GM18508 (cell line): ENCODE results near the gene CASS4.
A peak's percentile ranks its signal among the peaks of the same experiment; 100 is the strongest.
"Not testable (repeated sequence)": the region's sequence is repeated elsewhere in the genome, so short reads cannot be mapped to it uniquely, and the experiment has no call there.

Experiments used
- ATAC-seq: cut with Tn5 transposase; IDR thresholded peaks from one replicate; pipeline ENCODE4 v1.9.1; 2021; ENCODE audit warnings: moderate number of reproducible peaks; ENCODE audit not compliant: insufficient read depth, unreplicated experiment

Gene CASS4, protein sequence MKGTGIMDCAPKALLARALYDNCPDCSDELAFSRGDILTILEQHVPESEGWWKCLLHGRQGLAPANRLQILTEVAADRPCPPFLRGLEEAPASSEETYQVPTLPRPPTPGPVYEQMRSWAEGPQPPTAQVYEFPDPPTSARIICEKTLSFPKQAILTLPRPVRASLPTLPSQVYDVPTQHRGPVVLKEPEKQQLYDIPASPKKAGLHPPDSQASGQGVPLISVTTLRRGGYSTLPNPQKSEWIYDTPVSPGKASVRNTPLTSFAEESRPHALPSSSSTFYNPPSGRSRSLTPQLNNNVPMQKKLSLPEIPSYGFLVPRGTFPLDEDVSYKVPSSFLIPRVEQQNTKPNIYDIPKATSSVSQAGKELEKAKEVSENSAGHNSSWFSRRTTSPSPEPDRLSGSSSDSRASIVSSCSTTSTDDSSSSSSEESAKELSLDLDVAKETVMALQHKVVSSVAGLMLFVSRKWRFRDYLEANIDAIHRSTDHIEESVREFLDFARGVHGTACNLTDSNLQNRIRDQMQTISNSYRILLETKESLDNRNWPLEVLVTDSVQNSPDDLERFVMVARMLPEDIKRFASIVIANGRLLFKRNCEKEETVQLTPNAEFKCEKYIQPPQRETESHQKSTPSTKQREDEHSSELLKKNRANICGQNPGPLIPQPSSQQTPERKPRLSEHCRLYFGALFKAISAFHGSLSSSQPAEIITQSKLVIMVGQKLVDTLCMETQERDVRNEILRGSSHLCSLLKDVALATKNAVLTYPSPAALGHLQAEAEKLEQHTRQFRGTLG

DNA sequence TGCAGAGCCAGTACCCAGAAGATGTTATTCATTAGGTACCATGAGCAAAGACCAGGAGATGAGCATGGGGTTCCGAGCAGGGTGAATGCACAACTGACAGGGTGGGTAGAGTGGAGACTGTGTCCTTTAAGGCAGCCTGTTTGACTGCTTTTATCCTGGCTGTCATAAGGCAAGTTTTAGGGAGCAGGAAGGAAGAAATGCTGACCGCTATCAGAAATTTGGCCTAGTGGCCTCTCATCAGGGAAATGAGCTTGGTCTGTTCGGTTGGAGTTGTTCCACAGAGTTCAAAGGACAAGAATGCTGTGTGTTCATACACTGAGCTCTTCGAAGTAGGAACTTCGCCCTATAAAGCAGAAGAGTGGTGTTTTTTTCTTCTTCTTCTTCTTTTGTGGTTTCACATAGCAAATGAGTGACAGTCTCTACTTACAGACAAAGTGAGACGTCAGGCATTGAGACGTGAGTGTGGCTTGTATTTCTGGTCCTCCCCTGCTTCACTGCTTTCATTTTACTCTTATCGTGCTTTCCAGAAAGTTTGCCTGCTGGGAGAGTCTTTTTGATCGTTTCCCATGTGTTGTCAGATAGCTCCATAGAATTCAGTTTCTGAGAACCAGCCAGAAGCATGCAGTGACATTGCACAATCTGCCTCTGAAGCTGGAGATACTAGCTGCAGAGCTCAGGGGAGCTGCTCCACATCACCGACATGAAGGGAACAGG lies at the start of gene CASS4:
CASS4 (plus strand) TSS at position 502 of the 714 bp plus-strand sequence; CDS start at position 701, 199 bp downstream.
- peak; percentile 48 for ATAC-seq

DNA sequence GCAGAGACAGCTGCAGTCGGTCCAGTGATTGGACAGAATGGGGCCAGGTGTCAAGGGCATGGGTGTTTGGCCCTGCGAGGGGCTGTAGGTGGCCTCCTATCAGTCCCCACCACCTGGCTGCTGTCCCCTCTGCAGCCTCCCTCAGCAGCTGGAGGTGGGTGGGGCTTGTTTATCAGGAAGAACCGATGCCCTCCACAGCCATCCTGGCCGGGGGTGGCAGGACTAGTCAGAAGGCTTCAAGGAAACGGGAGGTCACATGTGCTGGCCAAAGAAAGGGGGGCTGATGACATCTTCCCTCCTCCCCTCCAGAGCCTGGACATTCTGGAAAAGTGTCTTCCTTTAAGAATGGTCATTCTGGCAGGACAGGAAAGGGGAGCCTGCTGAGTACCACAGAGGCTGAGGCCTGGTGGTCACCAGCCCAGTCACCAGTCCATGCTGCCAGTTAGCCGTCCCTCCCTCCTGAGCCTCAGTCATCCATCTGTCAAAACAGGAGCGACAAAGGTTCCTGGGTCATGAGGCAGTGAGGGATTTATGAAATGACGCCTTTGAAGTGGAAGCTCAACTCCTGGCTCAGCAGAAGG lies 49.1 kb upstream of the CASS4 start:
- no peak for ATAC-seq

DNA sequence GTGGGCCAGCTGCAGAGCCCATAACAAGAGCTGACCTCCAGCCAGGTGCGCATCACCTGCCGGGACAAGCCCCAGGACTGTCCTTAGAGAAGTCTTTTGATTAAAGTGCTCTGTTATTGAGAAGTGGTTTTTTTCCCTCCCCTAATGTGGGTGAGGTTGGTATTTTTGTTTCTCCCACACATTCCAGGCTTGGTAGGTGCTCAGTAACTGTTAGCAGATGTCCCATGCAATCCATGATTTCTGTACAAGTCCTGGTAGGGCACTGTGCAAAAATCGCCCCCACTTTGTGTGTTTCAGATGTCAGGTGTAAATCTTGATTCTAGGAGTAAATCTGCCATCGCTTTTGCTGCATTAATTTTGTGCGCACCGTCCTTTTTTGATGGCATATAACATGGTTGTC lies 48.6 kb upstream of the CASS4 start:
- no peak for ATAC-seq

DNA sequence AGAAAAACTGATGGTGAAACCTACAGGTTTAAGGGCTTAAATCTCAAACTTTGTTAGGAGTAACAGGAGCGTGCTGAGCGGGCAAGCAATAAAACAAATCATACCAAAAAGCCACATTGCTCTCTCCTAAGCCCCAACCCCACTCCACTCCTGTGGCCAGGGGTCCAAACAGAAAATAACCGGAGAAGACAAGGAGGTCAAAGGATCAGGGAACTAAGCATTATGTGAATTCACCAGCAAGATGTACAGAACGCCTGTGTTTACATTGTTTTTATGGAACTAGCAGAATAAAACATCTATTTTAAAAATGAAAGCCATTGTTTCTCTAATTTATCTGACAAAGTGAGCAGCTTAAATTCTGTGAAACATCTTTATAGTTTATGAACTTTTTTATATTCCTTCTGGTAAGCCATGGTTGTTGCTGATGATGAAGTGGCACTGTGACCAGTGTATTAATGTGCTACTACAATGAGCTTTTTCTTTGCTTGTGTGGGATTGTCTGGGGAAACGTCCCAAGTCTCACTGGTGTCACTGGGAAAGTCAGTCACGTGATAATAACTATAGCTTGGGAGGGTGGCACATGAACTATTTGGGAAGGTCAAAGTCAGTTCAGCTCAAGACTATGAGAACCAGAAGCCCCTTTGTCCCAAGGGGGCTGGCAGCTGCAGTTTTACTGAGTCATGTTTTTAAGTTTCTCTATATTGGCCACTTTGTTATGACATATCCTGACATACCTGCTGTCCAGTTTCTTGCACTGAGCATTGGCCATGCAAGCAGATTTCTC lies 43.5 kb upstream of the CASS4 start:
- no peak for ATAC-seq

DNA sequence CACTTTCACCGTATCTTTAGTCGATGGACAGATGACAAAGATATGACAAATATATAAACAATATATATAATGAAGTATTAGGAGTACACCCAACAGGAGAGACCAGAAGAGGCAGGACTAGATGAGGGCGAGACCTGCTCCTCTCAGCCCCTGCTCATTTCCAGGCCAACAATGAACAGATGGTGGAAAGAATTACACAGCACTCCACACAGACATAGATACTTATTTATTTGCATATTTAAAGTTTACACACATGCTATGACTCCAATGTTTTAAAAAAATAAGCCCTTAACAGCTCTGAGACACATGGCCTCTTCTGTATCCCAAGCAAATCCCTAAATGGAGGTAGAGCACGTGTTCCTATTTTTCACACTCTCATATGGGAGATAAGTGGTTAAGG lies 42.9 kb upstream of the CASS4 start:
- no peak for ATAC-seq

DNA sequence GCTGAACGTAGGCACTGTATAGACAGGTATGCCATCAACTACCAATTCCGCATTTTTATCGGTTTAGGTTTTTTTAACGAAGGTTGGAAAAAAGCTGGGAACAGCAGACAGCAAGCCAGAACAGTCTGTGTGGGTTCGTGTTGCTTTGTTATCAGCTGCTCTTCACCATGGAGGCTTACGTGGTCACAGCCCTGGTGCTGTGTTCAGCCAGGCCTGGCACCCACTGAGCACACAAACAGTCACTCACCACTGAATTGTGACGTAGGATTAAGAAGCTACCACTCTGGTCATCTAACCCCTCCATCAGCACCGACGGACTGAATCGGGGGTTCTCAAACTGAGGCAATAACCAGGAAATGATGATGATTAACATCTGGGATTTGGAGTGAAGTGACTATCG lies 40.1 kb upstream of the CASS4 start:
- ATAC-seq: no peak

DNA sequence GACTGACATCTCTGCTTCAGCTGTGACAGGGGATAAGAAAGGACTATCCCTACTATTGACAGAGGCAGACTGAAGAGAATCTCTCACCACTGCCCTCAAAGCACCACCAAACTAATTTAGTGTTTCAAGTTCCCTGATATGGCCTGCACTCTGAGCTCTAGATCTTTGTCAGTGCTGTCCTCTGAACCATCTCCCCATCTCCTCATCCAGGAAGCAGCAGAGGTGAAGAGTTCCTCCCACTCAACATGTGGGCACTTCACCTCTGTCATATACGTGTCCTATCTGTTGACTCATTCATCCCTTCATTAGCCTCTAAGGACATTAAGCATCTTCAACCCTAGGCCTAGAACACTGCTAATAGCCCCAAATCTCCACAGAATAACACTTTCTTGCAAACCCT lies 39.2 kb upstream of the CASS4 start:
- ATAC-seq: no peak

DNA sequence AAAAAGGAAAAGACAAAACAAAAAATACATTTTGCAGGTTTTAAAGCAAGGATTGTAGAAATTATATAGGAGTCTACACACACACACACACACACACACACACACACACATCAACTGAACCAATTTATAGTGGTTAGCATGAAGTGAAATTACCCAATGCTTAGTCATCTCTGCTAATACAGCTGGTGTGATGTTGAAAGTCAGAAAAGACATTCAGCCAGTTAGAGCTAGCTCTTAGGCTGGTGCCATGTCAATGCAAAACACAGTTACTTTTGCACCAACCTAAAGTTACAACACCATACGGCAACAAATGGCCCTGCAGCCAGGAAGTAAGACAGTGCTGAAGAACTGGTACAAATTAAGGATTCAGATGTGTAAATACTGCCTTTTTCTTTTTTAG lies 38.1 kb upstream of the CASS4 start:
- ATAC-seq: no peak

DNA sequence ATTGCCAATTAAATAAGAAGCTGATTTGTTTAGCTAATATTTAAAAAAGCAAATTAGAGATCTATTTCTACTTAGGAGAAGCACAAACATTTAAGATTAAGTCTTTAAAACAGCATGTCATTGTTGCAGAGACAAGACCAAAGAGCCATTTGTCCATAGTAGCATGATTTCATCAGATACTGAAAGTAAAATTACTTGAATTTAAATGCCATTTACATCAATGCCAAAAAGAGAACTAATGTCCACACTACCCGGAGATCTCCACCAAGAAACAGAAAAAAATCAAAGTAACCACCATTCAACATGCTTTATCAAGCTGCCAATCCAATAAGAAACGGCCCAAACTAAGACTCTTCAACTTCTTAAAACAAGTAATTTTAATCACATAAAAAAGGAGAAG lies 35.7 kb upstream of the CASS4 start:
- ATAC-seq: no peak

DNA sequence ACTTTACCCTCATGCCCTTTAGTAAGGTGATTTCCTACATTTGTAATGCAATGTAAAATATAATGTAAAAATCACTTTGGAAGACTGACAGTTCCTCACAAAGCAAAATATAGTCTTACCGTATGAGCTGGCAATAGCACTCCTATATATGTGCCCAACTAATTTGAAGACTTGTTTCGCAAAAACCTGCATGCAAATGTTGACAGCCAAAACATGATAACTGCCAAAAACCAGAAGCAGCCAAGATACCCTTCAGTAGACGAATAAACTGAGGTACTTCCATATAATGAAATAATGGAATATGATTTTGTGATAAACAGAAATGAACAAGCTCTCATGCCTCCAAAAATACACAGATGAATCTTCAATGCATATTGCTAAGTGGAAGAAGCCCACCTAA lies 33.7 kb upstream of the CASS4 start:
- no peak for ATAC-seq

DNA sequence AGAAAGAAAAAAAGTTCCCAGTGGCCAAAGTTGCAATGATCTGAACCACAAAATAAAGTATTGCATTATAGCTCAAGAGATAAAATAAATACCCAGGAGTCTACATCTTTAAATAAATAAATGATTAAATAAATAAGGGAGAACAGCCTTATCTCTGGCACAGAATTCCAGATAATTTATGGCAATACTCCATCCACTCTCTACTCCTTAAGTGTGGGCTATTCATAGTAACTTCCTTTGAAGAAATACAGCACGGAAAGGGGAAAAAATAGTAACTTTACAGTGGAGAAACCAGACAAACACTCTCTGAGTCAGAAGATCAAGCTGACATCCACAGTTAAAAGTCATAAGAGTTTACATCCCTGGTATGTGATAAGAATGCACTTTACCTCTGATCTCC lies 31.7 kb upstream of the CASS4 start:
- ATAC-seq: no peak

DNA sequence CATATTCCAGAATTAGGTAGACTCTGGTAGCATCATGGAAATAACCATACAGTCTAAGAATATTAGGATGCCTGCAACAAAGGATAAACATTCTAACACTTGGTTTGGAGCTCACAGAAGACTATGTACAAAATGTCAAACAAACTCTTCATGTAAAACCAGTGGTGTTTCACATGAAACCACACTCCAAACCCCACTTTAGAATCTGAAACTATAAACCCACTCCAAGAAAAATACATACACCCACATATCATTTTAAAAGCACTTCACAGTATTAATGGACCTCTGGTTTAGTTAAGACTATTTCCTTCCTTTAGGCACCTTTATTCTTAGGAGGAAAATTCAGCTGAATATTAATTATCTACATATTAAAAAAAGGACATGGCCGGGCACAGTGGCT lies 30.6 kb upstream of the CASS4 start:
- no peak for ATAC-seq

DNA sequence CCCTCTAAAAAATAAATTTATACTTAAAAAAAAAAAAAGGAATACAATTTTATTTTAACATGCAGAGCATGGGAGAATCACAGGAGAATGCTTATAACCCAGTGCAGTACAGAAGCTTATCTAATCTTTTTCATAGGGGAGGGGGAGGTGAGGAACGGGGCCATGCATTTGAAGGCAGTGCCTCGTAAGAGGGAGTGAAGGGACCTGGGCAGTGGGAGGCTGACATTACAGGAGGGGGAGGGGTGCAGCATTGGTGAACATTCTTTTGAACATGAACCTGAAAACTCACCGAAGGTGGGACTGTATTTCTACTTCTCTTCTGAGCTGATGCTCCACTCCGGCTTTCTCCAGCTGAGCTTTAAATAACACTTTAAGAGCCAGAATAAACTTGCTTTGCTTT lies 29.4 kb upstream of the CASS4 start:
- ATAC-seq: no peak

DNA sequence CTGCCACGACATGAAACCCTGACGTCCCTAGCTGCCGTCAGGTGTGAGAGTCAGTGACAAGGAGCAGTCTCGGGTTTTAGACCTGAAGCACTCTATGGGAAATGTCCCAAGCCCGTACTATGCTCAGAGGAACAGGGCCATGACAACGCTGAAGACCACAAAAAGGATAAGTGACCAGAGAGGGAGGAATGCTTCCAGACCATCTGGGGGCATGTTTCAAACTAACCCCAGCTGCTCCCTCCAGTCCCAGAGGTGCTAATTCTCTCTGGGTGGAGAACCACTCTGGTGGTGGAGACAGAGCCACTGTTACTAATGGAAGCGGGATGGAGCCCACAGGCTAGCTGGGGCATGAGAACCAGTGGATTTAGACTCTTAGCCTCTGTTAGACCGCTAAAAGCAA lies 28.7 kb upstream of the CASS4 start:
- ATAC-seq: no peak

DNA sequence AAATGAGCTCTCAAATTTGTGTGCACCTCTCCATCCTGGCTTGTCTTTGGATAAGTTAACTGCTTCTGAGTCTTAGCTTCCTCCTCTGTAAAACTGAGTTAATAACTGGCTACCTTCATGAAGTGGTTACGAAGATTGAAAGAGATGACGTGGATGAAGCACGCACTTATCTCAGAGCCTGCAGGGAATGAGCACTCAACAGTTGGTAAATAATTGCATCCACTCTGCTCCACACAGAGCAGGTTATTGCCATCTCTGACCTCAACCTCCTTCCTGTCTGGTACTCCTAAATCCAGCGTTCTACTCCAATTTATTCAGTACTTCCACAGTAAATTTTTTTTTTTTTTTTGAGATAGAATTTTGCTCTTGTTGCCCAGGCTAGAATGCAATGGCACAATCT lies 26.9 kb upstream of the CASS4 start:
- no peak for ATAC-seq

DNA sequence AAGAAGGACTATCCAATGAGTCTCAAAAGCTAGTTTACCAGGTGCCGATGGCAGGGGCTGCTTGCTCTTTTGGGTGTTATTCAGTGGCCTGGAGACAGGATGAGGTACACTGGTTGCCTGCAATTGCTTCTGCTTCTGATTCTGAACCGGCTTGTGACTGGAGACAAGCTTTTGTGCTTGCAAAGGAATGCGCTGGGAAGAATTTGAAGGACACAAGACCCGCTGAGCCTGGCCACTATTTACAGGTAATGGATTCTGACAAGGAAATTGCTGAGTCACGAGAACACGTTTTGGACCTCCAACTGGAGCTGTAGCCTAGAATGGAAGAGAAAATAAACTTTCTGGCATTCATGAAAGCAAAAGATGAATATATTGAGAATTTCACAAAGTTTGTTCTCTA lies 25.8 kb upstream of the CASS4 start:
- no peak for ATAC-seq

DNA sequence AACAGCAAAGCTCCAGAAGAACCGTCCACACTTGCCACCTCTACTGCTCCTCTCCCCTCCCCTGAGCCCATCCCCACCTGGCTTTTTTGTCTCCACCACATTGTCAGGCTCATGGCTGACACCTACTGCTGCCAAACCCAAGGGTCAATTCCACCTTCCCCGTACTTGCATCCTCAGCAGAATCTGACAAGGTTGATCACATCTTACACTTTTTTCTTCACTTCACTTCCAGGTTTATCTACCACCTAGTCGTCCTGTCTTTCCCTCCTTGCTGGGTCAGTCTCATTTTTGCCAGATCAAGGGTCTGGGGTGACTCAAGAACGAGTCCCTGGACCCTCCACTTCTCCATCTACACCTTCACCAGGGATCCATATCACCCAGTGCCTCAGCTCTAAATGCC lies 23.2 kb upstream of the CASS4 start:
- ATAC-seq: no peak

DNA sequence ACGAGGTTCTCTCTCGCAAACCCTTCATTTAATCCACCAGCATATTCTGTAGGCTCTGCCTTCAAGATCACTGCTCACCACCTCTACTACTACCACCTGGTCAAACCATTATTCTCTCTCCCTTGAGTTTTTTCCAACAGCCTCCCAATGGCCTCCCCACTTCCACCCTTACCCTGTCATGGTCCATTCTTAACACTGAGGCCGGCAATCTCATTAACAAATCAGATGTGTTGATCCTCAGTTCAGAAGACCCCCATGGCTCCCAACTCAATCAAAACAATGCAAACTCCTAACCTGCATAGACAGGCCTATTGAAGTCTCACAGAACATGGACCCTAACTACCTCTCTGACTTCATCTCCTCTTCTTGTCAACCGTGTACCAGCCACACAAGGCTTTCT lies 22.3 kb upstream of the CASS4 start:
- no peak for ATAC-seq

DNA sequence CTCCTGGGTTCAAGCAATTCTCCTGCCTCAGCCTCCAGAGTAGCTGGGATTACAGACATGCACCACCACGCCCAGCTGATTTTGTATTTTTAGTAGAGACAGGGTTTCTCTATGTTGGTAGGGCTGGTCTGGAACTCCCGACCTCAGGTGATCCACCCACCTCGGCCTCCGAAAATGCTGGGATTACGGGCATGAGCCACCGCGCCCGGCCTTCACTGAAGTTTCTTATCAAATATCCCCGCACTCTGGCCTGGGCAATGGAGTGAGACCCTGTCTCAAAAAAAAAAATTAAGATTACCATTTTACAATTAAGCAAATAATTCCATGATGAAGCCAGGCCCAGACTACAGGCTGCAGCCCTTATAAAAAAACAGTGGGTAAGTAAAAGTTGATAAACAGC lies 21.7 kb upstream of the CASS4 start:
- not testable (repeated sequence) for ATAC-seq

DNA sequence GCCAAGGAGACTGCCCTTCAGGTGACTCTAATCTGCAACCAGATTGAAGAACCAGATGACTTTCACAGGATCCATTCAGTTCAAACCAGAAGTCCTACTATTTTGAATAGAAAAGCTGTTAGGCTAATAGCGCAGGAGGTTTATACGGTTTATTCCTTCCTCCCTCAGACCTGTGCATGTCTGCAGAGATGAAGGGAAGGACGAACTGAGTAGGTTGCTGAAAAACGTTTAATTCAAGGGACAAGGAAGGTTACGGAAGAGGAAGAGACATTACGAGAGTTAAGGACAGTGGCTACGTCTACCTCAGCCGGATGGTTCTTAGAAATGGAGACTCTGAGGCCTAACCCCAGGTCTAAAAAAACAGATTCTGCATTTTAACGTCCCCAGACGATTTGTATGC lies 21.0 kb upstream of the CASS4 start:
- ATAC-seq: no peak
